ENCODE data around the gene PEG3. TPM values are rescaled to one million over a fixed set of nuclear protein-coding genes. Genes with fewer than 3 reads are reported as not detected.
"Not testable (repeated sequence)": the region's sequence is repeated elsewhere in the genome, so short reads cannot be mapped to it uniquely, and the experiment has no call there.

Gene PEG3
- total RNA-seq, 1 donor from 2014 or later, result 5.7 TPM

- ATAC-seq, result no peak
- H3K27me3 ChIP-seq, result no peaks in the 10 kb centered on the region
- H3K27ac ChIP-seq, result no peak overlapping the region
- no peaks in the 10 kb centered on the region for H3K9me3 ChIP-seq
- no peak for DNase-seq
- intact Hi-C loops (cut with DNase I), result no loop called here
- H3K36me3 ChIP-seq, result no peaks in the 10 kb centered on the region
- no peaks in the 10 kb centered on the region for H3K4me1 ChIP-seq
- no peak overlapping the region for H3K4me3 ChIP-seq
- TF ChIP-seq, protein P1, sequence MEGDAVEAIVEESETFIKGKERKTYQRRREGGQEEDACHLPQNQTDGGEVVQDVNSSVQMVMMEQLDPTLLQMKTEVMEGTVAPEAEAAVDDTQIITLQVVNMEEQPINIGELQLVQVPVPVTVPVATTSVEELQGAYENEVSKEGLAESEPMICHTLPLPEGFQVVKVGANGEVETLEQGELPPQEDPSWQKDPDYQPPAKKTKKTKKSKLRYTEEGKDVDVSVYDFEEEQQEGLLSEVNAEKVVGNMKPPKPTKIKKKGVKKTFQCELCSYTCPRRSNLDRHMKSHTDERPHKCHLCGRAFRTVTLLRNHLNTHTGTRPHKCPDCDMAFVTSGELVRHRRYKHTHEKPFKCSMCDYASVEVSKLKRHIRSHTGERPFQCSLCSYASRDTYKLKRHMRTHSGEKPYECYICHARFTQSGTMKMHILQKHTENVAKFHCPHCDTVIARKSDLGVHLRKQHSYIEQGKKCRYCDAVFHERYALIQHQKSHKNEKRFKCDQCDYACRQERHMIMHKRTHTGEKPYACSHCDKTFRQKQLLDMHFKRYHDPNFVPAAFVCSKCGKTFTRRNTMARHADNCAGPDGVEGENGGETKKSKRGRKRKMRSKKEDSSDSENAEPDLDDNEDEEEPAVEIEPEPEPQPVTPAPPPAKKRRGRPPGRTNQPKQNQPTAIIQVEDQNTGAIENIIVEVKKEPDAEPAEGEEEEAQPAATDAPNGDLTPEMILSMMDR (IDR thresholded peaks at IDR 0.05), result no peak
Measured at GRCh38 chr19:56864443-56865125, 24.1 kb upstream of the PEG3 start.

DNA sequence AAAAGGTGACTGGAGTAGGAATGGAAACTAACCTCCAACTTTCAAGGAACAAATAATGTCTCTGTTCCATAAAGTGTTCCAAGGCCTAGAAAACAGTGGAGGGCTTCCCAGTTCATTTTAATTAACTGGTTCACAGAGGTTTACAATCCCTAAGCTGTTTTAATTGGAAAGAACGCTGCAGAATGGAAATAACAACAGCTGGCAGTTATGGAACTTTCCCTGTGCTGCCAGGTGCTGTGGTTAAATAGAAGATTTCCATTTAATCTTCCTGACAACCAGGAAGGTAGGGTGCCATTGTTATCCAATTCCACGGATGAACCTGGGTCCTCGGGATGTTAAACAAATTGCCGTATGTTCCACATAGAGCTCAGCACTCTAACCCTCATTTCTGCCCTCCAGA is 22.2 kb upstream of the PEG3 start:
- intact Hi-C loops (cut with DNase I), result no loop called here
- Histone ChIP-seq H3K36me3 (no peaks in the 10 kb centered on the region), H3K27me3 (no peaks in the 10 kb centered on the region), H3K9me3 (no peaks in the 10 kb centered on the region), H3K27ac (no peak overlapping the region), H3K4me1 (no peaks in the 10 kb centered on the region), H3K4me3 (no peak overlapping the region)
- TF ChIP-seq, protein P1 (IDR thresholded peaks at IDR 0.05), result no peak
- ATAC-seq, result no peak
- DNase-seq, result no peak

GRCh38 chr19:56860409-56860808 is 19.9 kb upstream of the PEG3 start:
- ATAC-seq; H3K27ac ChIP-seq; H3K9me3 ChIP-seq; intact Hi-C loops (cut with DNase I); DNase-seq; H3K4me1 ChIP-seq; H3K36me3 ChIP-seq; H3K27me3 ChIP-seq; H3K4me3 ChIP-seq: not testable (repeated sequence)

- H3K27me3 ChIP-seq, result no peaks in the 10 kb centered on the region
- H3K36me3 ChIP-seq, result no peaks in the 10 kb centered on the region
- TF ChIP-seq, protein P1 (IDR thresholded peaks at IDR 0.05), result no peak
- intact Hi-C loops (cut with DNase I), result no loop called here
- no peaks in the 10 kb centered on the region for H3K9me3 ChIP-seq
- no peak for ATAC-seq
- H3K27ac ChIP-seq, result no peak overlapping the region
- no peak overlapping the region for H3K4me3 ChIP-seq
- no peak for DNase-seq
- no peaks in the 10 kb centered on the region for H3K4me1 ChIP-seq
Measured at GRCh38 chr19:56858026-56858425, 17.5 kb upstream of the PEG3 start.

DNA sequence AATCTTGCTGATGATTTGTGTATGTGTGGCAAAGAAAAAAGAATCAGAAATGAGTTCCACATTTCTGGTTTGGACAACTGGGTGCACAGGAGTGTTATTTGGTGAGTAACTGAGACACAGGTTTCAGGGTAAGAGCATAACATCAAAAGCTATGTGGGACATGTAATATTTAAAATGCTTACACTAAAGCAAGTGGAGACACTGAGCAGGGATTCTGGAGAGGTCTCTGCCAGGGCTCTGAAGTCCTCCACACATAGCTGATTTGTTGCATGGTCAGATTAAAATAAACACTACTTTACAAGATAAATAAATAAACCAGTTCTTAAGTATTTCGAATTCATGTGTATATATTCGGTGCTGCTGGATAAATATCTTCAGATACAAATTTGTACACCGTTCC is 16.3 kb upstream of the PEG3 start:
- Histone ChIP-seq H3K4me1 (no peaks in the 10 kb centered on the region), H3K27ac (no peak overlapping the region), H3K27me3 (no peaks in the 10 kb centered on the region), H3K9me3 (no peaks in the 10 kb centered on the region), H3K4me3 (no peak overlapping the region), H3K36me3 (no peaks in the 10 kb centered on the region)
- no peak for DNase-seq
- ATAC-seq, result no peak
- TF ChIP-seq, protein P1 (IDR thresholded peaks at IDR 0.05), result no peak
- intact Hi-C loops (cut with DNase I), result no loop called here

DNA sequence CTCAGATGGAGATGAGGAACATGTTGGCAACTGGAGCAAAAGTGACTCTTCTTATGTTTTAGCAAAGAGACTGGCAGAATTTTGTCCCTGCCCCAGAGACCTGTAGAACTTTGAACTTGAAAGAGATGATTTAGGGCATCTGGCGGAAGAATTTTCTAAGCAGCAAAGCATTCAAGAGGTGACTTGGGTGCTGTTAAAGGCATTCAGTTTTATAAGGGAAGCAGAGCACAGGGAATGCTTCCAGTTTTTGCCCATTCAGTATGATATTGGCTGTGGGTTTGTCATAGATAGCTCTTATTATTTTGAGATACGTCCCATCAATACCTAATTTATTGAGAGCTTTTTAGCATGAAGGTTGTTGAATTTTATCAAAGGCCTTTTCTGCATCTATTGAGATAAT is 11.8 kb upstream of the PEG3 start:
- intact Hi-C loops (cut with DNase I); H3K36me3 ChIP-seq; DNase-seq; H3K4me3 ChIP-seq; H3K4me1 ChIP-seq; H3K27ac ChIP-seq; ATAC-seq; H3K9me3 ChIP-seq; H3K27me3 ChIP-seq: not testable (repeated sequence)

DNA sequence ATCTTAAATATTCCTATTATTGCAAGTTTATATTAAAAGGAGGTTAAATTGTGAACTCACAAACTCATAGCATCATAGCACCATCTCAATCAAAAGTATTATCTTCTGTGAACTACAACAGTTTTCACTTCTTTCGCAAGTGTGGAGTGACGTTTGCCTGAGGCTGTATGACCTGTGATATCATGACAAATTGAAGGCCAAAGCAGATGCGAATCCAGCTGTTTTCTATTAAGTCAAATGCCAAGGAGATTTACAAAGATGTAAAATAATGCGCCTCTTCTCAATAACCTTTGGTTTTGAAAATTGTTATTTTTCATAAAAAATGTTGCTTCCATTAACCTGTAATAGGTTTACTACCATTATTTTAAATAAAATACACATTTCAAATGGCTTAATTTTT is 7.6 kb upstream of the PEG3 start:
- intact Hi-C loops (cut with DNase I), result no loop called here
- TF ChIP-seq, protein P1 (IDR thresholded peaks at IDR 0.05), result no peak
- H3K9me3 ChIP-seq, result no peaks in the 10 kb centered on the region
- H3K4me3 ChIP-seq, result no peak overlapping the region
- H3K27me3 ChIP-seq, result no peaks in the 10 kb centered on the region
- H3K36me3 ChIP-seq, result no peaks in the 10 kb centered on the region
- ATAC-seq (no peak), DNase-seq (no peak)
- H3K4me1 ChIP-seq, result no peaks in the 10 kb centered on the region
- no peak overlapping the region for H3K27ac ChIP-seq

All from upper lobe of right lung (tissue), 1 donor.